Epidermal melanocyte (primary cell): ENCODE results near the gene ATF7IP.
"Not testable (repeated sequence)": the region's sequence is repeated elsewhere in the genome, so short reads cannot be mapped to it uniquely, and the experiment has no call there.

Experiments
- DNase-seq: peaks from one replicate; pipeline ENCODE4 v3.0.0; 2011; ENCODE audit warnings: low spot score; ENCODE audit not compliant: insufficient read length

Gene ATF7IP

GRCh38 chr12:14365294-14366208, at the start of gene ATF7IP:
TSS of gene ATF7IP (plus strand) at chr12:14365682. CDS start at chr12:14423916, 58,234 bp downstream.
- DNase-seq, result peak; percentile 99

GRCh38 chr12:14317362-14318146, 47.9 kb upstream of the ATF7IP start:
- DNase-seq, result no peak

- not testable (repeated sequence) for DNase-seq
Measured at GRCh38 chr12:14319704-14320427, 45.6 kb upstream of the ATF7IP start.

DNA sequence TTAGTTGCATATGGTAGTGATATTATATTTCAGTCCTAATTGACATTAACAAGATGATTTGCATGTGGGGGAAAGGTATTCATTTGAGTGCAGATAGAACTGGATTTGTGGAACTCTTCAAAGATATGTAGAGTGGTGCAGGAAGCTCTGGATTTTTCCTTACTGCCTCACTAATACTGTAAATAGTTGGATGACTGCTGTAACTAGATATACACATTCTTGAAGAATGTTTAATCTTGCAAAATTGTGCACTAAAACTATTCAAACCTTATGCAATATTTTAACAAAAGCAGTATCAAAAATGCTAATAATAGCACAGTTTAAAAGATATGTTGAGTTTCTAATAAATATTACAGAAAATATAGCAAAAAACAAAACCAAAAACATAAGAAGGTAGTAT, 43.1 kb upstream of the ATF7IP start:
- no peak for DNase-seq

- no peak for DNase-seq
Measured at GRCh38 chr12:14325716-14326343, 39.7 kb upstream of the ATF7IP start.

DNA sequence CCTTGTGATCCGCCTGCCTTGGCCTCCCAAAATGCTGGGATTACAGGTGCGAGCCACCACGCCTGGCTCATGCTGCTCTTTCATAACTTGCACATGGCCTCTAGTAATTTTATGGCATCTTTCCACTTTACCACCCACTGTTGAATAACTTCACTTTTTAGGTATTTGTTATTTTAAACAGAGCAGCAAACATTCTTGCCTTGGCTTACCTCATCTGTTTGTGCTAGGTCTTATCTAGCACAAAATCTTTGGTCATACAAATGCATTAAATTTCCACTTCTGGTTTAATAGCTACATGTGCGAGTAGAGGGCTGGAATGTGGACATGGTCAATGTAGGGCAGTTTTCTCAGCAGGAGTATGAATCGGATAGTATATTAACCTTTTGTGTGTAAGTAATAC, 38.8 kb upstream of the ATF7IP start:
- DNase-seq, result no peak

GRCh38 chr12:14327711-14328110, 37.8 kb upstream of the ATF7IP start:
- no peak for DNase-seq

- no peak for DNase-seq
Measured at GRCh38 chr12:14332482-14332881, 33.0 kb upstream of the ATF7IP start.

- DNase-seq, result no peak
Measured at GRCh38 chr12:14340371-14340770, 25.1 kb upstream of the ATF7IP start.

DNA sequence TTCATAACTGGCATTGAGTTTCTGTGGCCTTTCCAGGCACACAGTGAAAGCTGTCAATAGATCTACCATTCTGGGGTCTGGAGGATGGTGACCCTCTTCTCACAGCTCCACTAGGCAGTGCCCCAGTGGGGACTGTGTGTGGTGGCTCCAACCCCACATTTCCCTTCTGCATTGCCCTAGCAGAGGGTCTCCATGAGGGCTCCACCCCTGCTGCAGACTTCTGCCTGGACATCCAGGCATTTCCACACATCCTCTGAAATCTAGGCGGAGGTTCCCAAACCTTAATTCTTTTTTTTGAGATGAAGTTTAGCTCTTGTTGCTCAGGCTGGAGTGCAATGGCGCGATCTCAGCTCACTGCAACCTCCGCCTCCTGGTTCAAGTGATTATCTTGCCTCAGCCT, 14.0 kb upstream of the ATF7IP start:
- DNase-seq, result not testable (repeated sequence)

GRCh38 chr12:14352066-14352465, 13.4 kb upstream of the ATF7IP start:
- DNase-seq, result not testable (repeated sequence)

DNA sequence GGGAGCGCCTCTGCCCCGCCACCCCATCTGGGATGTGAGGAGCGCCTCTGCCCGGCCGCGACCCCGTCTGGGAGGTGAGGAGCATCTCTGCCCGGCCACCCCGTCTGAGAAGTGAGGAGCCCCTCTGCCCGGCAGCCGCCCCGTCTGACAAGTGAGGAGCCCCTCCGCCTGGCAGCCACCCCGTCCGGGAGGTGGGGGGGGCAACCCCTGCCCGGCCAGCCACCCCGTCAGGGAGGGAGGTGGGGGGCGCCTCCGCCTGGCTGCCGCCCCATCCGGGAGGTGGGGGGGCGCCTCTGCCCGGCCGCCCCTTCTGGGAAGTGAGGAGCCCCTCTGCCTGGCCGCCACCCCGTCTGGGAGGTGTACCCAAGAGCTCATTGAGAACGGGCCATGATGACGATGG, 10.8 kb upstream of the ATF7IP start:
- DNase-seq, result not testable (repeated sequence)

- no peak for DNase-seq
Measured at GRCh38 chr12:14356147-14356546, 9.3 kb upstream of the ATF7IP start.

DNA sequence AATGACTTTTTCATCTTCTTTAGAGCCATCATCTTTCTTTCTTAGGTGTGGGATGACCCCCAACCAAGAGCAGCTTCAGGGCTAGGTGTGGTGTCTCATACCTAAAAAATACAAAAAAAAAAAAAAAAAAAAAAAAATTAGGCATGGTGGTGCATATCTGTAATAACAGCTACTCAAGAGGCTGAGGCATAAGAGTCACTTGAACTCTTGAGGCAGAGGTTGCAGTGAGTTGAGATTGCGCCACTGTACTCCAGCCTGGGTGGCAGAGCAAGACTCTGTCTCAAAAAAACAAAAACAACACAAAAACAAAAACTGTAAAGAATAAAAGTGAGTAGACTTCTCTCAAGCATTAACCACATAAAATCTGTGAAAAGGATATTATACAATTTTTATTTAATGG, 8.0 kb upstream of the ATF7IP start:
- DNase-seq, result no peak

DNA sequence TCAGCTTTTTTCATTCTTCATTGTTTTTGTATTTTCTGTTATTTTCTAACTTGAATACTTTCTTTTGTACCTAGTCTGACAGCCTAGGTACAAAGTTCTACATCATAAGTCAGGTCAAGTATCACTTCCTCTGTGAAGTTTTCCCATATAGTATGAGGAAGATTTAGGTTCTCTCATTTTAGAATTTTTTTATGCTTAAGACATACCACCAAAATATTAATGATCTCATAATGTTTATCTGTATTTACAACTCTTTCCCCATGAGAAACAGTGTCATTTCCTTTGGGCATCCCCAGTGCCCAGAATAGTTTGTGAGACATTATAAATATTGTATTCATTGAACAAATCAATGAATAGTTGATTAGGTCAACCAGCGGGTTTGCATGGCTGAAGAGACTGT, 3.1 kb upstream of the ATF7IP start:
- no peak for DNase-seq

DNA sequence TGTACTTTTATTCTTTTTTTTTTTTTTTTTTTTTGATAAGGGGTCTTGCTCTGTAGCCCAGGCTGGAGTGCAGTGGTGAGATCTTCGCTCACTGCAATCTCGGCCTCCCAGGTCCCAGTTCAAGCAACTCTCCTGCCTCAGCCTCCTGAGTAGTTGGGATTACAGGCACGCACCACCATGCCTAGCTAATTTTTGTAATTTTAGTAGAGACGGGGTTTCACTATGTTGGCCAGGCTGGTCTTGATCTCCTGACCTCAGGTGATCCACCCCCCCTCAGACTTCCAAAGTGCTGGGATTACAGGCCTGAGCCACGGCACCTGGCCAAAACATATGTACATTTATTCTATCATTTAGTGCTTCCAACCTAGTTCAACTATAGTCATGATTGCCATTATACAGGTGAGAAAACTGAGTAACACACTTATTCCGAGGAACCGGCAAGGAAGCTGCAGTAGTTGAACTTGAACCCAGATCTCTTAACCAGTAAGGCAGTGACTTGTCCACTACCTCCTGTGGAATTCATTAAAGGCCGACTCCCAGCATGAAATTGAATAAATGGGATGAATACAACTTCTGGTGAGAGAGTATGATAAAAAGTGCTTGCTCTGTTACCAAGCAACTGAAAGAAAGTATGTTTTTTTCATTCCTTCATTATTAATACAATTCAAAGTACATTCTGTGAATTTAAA, 755 bp upstream of the ATF7IP start:
- no peak for DNase-seq

DNA sequence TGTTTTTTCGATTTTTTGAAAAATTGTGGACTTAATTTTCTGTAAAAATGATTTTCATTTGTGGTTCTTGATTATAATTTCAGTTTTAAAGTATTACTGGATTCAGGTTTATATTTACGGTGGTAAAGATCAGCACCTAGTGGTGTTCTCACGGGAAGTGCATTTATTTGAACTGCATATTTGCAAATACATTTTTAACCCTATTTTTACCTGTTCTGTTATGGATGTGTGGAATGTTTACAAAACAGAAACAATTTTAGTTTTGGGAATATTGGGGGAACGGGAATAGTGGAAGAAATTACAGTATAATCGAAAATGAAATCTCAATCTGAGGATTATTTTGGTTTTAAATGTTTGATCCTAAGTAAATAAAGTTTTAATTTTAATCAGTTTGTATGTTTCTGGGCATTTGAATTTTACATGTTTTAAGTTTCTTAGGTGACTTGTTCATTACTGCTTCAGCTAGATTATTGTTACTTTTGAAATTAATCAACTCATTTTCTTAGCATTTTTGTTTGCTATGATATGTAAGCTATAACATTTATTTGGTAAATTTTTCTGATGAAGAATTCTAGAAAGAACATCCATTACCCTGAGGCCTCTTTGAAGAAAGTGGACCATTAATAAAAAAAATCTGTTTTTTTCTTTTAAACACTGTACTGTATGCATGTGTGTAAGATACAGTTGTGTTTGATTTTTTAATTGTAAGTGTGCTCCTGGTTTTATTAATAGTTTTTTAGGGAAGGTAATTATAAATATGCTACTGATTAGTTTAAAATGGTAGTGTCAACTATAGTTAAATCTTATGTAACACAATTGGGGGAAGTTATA, 942 bp downstream of the ATF7IP start:
- DNase-seq, result no peak

GRCh38 chr12:14367040-14367661, 1.7 kb downstream of the ATF7IP start:
- DNase-seq, result no peak

DNA sequence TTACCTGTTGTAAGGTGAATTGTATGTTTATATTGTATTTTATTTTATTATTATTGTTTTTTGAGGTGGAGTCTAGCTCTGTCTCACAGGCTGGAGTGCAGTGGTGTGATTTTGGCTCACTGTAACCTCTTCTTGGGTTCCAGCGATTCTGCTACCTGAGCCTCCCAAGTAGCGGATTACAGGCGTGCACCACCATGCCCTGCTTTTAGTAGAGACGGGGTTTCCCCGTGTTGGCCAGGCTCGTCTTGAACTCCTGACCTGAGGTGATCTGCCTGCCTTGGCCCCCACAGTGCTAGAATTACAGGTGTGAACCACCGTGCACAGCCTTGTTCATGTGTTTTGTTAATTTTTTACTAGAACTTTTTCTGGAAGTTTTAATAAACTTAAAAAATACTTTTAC, 3.8 kb downstream of the ATF7IP start:
- no peak for DNase-seq
